ENCODE data around the gene NCR3LG1.

DNA sequence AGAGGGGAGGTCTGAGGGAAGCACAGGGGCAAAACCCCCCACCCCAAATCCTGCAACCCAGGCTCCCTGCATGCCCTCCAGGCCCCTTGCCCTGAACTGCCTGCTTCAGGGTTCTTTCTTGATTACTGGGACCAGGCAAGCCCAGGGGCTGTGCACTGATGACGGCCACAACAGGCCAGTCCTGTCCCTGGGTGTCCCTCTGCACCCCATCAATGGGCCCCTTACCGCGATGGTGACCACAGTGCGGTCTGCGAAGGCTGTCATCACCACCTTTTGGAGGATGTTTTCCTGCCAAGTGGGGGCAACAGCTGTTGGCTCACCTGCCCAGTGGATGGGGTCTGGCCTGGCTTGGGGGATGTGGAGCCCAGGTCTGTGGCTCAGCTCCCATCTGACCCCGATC is 41.9 kb downstream of the NCR3LG1 start:
- TF ChIP-seq POLR2AphosphoS5 (IDR thresholded peaks at IDR 0.05; ENCODE audit: low read depth, low read length): no peak
- TF ChIP-seq POLR2A (IDR thresholded peaks at IDR 0.05; ENCODE audit: low read depth, low read length): no peak

Measured in GM12891 (cell line).